WTC11 (cell line): ENCODE results near the gene SPOCK2. TPM values are rescaled to one million over a fixed set of nuclear protein-coding genes. Genes with fewer than 3 reads are reported as not detected.

ENCODE experiments used
- ATAC-seq: fragments of 200-7000 bp; cut with Tn5 transposase; 2 replicates; pipeline ENCODE4 v1.10.0; 2021; ENCODE audit warnings: mild to moderate bottlenecking, moderate library complexity
- CTCF ChIA-PET: fragments of 300-600 bp; sonication (Branson Sonifier 250); formaldehyde crosslinking; loops from one replicate; lab custom pipeline; 2021; ENCODE audit warnings: antibody characterized with exemption; lab: Charles Lee
- POLR2A ChIA-PET: fragments of 350-600 bp; sonication (Branson Sonifier 250); formaldehyde crosslinking; loops from one replicate; lab custom pipeline; 2021; ENCODE audit warnings: antibody characterized with exemption; lab: Charles Lee
- DNase-seq: peaks from one replicate; pipeline ENCODE4 v3.0.0; 2021; ENCODE audit warnings: low spot score
- H3K27ac Mint-ChIP-seq: 2 replicates; pipeline ENCODE4 v1.8.0; 2021; ENCODE audit warnings: mixed read lengths
- H3K27me3 Mint-ChIP-seq: 2 replicates; pipeline ENCODE4 v1.8.0; 2021; ENCODE audit warnings: low read depth, mild to moderate bottlenecking, moderate library complexity, mixed read lengths
- H3K36me3 Mint-ChIP-seq: 2 replicates; pipeline ENCODE4 v1.8.0; 2021; ENCODE audit warnings: mixed read lengths
- H3K4me1 Mint-ChIP-seq: 2 replicates; pipeline ENCODE4 v1.8.0; 2022; ENCODE audit warnings: mixed read lengths
- H3K4me3 Mint-ChIP-seq: 2 replicates; pipeline ENCODE4 v1.8.0; 2021; ENCODE audit warnings: mild to moderate bottlenecking, moderate library complexity, mixed read lengths
- H3K9me3 Mint-ChIP-seq: 2 replicates; pipeline ENCODE4 v1.8.0; 2021; ENCODE audit warnings: mixed read lengths
- ELF4 ChIP-seq: sonication (generic); formaldehyde crosslinking; IDR thresholded peaks from 2 replicates; pipeline ENCODE4 v1.8.1; 2022; ENCODE audit warnings: low read depth, mild to moderate bottlenecking, moderate library complexity, missing genetic modification reagents
- ERG ChIP-seq: fragments of 250-450 bp; sonication (Bioruptor Pico); IDR thresholded peaks from 2 replicates; pipeline ENCODE4 v1.8.0; 2021; ENCODE audit warnings: mild to moderate bottlenecking
- FOXP1 ChIP-seq: sonication (generic); formaldehyde crosslinking; IDR thresholded peaks from 2 replicates; pipeline ENCODE4 v1.8.0; 2022; ENCODE audit warnings: missing genetic modification reagents, mild to moderate bottlenecking, moderate library complexity, borderline replicate concordance
- JAZF1 ChIP-seq: fragments of 250-450 bp; sonication (Bioruptor Pico); IDR thresholded peaks from 2 replicates; pipeline ENCODE4 v1.9.0; 2021; ENCODE audit warnings: moderate library complexity, mild to moderate bottlenecking, inconsistent platforms
- NFATC4 ChIP-seq: fragments of 250-450 bp; sonication (Bioruptor Pico); IDR thresholded peaks from 2 replicates; pipeline ENCODE4 v1.9.0; 2021; ENCODE audit warnings: mild to moderate bottlenecking
- NFE2L1 ChIP-seq: sonication (generic); formaldehyde crosslinking; IDR thresholded peaks from 2 replicates; pipeline ENCODE4 v1.8.1; 2023; ENCODE audit warnings: missing genetic modification reagents
- NFYB ChIP-seq: sonication (generic); formaldehyde crosslinking; conservative IDR thresholded peaks from 2 replicates; pipeline ENCODE4 v1.8.0; 2022; ENCODE audit warnings: low read depth, missing genetic modification reagents
- NR3C1 ChIP-seq: sonication (generic); formaldehyde crosslinking; conservative IDR thresholded peaks from 2 replicates; pipeline ENCODE4 v1.8.1; 2023; ENCODE audit warnings: low read depth, mild to moderate bottlenecking, missing genetic modification reagents
- SMAD3 ChIP-seq: sonication (generic); formaldehyde crosslinking; IDR thresholded peaks from 2 replicates; pipeline ENCODE4 v1.8.0; 2022; ENCODE audit warnings: missing genetic modification reagents, mild to moderate bottlenecking, borderline replicate concordance
- TEAD4 ChIP-seq: sonication (generic); formaldehyde crosslinking; IDR thresholded peaks from 2 replicates; pipeline ENCODE4 v1.8.0; 2022; ENCODE audit warnings: mild to moderate bottlenecking, missing genetic modification reagents
- ZNF423 ChIP-seq: fragments of 250-450 bp; sonication (Bioruptor Pico); IDR thresholded peaks from 2 replicates; pipeline ENCODE4 v2.1.2; 2022; ENCODE audit warnings: mild to moderate bottlenecking, moderate library complexity
- ZNF425 ChIP-seq: fragments of 250-450 bp; sonication (Bioruptor Pico); conservative IDR thresholded peaks from 2 replicates; pipeline ENCODE4 v1.9.0; 2021; ENCODE audit warnings: mild to moderate bottlenecking
- ZNF512 ChIP-seq: sonication (generic); formaldehyde crosslinking; IDR thresholded peaks from 2 replicates; pipeline ENCODE4 v1.8.1; 2022; ENCODE audit warnings: missing genetic modification reagents, borderline replicate concordance
- total RNA-seq: library from RNA; stranded (reverse); gene quantifications from 3 replicates; pipeline ENCODE4 v1.2.3, GENCODE V29; 2021
- TF ChIP-seq, protein P1 (sequence below): sonication (generic); formaldehyde crosslinking; IDR thresholded peaks from 2 replicates; pipeline ENCODE4 v1.8.0; 2022; ENCODE audit warnings: mild to moderate bottlenecking, missing genetic modification reagents
- TF ChIP-seq, protein P2 (sequence below): sonication (generic); formaldehyde crosslinking; IDR thresholded peaks from 2 replicates; pipeline ENCODE4 v1.8.0; 2023; ENCODE audit warnings: mild to moderate bottlenecking, missing genetic modification reagents
- TF ChIP-seq, protein P3 (sequence below): sonication (generic); formaldehyde crosslinking; IDR thresholded peaks from 2 replicates; pipeline ENCODE4 v1.8.1; 2023; ENCODE audit warnings: mild to moderate bottlenecking, missing genetic modification reagents
- TF ChIP-seq, protein P4 (sequence below): sonication (generic); formaldehyde crosslinking; IDR thresholded peaks from 2 replicates; pipeline ENCODE4 v1.8.0; 2022; ENCODE audit warnings: mild to moderate bottlenecking, missing genetic modification reagents

Gene SPOCK2
- total RNA-seq, 1 experiment from 2014 or later, result 4.7 TPM

- TF ChIP-seq, protein P1, sequence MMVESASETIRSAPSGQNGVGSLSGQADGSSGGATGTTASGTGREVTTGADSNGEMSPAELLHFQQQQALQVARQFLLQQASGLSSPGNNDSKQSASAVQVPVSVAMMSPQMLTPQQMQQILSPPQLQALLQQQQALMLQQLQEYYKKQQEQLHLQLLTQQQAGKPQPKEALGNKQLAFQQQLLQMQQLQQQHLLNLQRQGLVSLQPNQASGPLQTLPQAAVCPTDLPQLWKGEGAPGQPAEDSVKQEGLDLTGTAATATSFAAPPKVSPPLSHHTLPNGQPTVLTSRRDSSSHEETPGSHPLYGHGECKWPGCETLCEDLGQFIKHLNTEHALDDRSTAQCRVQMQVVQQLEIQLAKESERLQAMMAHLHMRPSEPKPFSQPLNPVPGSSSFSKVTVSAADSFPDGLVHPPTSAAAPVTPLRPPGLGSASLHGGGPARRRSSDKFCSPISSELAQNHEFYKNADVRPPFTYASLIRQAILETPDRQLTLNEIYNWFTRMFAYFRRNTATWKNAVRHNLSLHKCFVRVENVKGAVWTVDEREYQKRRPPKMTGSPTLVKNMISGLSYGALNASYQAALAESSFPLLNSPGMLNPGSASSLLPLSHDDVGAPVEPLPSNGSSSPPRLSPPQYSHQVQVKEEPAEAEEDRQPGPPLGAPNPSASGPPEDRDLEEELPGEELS, result no peak
- TF ChIP-seq, protein P2, sequence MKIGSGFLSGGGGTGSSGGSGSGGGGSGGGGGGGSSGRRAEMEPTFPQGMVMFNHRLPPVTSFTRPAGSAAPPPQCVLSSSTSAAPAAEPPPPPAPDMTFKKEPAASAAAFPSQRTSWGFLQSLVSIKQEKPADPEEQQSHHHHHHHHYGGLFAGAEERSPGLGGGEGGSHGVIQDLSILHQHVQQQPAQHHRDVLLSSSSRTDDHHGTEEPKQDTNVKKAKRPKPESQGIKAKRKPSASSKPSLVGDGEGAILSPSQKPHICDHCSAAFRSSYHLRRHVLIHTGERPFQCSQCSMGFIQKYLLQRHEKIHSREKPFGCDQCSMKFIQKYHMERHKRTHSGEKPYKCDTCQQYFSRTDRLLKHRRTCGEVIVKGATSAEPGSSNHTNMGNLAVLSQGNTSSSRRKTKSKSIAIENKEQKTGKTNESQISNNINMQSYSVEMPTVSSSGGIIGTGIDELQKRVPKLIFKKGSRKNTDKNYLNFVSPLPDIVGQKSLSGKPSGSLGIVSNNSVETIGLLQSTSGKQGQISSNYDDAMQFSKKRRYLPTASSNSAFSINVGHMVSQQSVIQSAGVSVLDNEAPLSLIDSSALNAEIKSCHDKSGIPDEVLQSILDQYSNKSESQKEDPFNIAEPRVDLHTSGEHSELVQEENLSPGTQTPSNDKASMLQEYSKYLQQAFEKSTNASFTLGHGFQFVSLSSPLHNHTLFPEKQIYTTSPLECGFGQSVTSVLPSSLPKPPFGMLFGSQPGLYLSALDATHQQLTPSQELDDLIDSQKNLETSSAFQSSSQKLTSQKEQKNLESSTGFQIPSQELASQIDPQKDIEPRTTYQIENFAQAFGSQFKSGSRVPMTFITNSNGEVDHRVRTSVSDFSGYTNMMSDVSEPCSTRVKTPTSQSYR (CRISPR knock-in tag), result no peak
- TF ChIP-seq, protein P3, sequence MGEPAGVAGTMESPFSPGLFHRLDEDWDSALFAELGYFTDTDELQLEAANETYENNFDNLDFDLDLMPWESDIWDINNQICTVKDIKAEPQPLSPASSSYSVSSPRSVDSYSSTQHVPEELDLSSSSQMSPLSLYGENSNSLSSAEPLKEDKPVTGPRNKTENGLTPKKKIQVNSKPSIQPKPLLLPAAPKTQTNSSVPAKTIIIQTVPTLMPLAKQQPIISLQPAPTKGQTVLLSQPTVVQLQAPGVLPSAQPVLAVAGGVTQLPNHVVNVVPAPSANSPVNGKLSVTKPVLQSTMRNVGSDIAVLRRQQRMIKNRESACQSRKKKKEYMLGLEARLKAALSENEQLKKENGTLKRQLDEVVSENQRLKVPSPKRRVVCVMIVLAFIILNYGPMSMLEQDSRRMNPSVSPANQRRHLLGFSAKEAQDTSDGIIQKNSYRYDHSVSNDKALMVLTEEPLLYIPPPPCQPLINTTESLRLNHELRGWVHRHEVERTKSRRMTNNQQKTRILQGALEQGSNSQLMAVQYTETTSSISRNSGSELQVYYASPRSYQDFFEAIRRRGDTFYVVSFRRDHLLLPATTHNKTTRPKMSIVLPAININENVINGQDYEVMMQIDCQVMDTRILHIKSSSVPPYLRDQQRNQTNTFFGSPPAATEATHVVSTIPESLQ (CRISPR knock-in tag), result no peak
- TF ChIP-seq NR3C1, result no peak
- TF ChIP-seq NFYB, result no peak
- no peak for TF ChIP-seq ELF4 (CRISPR knock-in tag)
- TF ChIP-seq JAZF1 (CRISPR knock-in tag), result no peak
- TF ChIP-seq, protein P4, sequence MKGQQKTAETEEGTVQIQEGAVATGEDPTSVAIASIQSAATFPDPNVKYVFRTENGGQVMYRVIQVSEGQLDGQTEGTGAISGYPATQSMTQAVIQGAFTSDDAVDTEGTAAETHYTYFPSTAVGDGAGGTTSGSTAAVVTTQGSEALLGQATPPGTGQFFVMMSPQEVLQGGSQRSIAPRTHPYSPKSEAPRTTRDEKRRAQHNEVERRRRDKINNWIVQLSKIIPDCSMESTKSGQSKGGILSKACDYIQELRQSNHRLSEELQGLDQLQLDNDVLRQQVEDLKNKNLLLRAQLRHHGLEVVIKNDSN (CRISPR knock-in tag), result no peak
- no peak for TF ChIP-seq SMAD3
- no peak for TF ChIP-seq NFATC4 (CRISPR knock-in tag)
Observed at GRCh38 chr10:72015841-72016240, 72.5 kb downstream of the SPOCK2 start (continued).

DNA sequence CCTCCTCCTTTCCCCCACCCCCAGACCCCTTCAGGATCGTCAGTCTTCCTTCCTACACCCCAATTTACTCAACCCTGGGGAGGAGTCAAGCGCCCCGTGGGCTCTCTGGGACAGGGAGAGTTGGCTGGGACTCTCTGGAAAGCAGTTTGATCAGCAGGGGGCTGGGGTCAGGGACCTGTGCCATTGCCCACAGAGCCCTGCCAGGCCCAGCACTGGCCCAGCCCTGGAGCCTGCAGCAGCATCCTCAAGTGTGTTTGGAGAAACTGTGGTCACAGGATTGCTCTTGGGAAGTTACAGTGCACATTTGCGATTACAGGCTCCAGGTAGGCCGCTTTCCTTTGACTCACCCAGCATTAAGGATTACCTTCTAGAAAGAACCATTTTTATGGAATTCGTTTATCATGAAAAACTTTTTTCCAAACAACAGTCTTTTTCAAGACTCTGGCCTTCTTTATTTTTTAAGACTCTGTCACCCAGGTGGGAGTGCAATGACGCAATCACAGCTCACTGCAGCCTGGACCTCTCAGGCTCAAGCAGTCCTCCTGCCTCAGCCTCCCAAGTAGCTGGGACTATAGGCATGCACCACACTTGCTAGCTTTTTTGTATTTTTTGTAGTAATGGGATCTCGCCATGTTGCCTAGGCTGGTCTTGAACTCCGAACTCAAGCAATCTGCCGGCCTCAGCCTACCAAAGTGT is 73.4 kb downstream of the SPOCK2 start:
- Mint-ChIP-seq H3K36me3 (no peaks in the 10 kb centered on the region), H3K27ac (no peak overlapping the region), H3K4me1 (peaks cover 4% of the 10 kb centered on the region), H3K9me3 (no peaks in the 10 kb centered on the region), H3K4me3 (no peak overlapping the region), H3K27me3 (no peaks in the 10 kb centered on the region)
- CTCF ChIA-PET, result interaction anchor here (2.9 kb wide), 1 partner anchor 33 kb away, joined by 14 read pairs; no protein-coding TSS in a partner anchor
- no peak for DNase-seq
- TF ChIP-seq ZNF425 (CRISPR knock-in tag) (no peak), ZNF423 (CRISPR knock-in tag) (no peak), NFE2L1 (CRISPR knock-in tag) (no peak), TEAD4 (CRISPR knock-in tag) (no peak), ZNF512 (CRISPR knock-in tag) (no peak), FOXP1 (CRISPR knock-in tag) (no peak), ERG (CRISPR knock-in tag) (no peak)
- TF ChIP-seq, protein P4 (CRISPR knock-in tag), result no peak
- no peak for ATAC-seq
- POLR2A ChIA-PET, result interaction anchor here (0.6 kb wide), 1 partner anchor 1029 kb away, joined by 3 read pairs; no protein-coding TSS in a partner anchor
